ACHN (cell line): ENCODE data around the gene B4GALT6.
"Not testable (repeated sequence)": the region's sequence is repeated elsewhere in the genome, so short reads cannot be mapped to it uniquely, and the experiment has no call there.

Experiments
- DNase-seq: peaks from one replicate; pipeline ENCODE4 v3.0.0-alpha.2; 2015
- in situ Hi-C: cut with HindIII; loops from 2 replicates; pipeline ENCODE4 v1.10.0; 2017; ENCODE audit warnings: low sequenced_read_pairs, low pct_ligation_motif_present, low pct_unique_long_range_greater_than_20kb

B4GALT6 gene, protein sequence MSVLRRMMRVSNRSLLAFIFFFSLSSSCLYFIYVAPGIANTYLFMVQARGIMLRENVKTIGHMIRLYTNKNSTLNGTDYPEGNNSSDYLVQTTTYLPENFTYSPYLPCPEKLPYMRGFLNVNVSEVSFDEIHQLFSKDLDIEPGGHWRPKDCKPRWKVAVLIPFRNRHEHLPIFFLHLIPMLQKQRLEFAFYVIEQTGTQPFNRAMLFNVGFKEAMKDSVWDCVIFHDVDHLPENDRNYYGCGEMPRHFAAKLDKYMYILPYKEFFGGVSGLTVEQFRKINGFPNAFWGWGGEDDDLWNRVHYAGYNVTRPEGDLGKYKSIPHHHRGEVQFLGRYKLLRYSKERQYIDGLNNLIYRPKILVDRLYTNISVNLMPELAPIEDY

DNA sequence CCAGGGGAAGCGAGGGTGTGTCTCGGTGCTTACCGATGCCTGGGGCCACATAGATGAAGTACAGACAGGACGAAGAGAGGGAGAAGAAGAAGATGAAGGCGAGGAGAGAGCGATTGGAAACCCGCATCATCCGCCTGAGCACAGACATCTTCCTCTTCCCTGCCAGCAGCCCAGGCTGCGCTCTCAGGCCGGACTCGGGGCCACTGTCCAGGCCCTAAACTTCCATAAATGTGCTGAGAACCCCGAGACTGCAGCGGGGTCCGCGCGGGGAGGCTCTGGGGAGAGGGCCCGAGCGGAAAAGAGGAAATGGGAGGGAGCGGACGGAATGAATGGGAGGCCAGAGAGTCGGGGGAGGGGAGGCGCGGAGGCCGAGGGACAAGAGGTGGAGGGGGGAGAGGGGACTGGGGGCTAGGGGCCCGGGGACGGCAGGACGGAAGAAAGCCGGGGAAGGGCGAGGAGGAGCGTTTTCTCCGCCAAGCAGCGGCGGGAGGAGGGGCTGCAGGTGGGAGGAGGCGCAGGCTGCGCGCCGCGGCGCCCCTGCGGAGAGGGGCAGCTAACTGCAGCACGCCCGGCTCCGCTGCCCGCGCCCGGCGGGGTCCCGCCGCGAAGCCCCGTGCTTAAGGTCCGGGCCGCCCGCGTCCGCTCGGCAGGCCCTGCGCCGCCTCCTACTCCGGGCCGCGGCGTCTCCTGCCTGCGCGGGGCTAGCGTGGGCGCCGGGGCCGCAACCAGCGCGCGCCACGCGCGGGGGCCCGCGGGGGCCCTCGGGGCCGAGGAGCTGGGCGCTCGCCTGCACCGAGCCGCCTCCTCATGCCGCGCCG is at the start of gene B4GALT6:
TSS of gene B4GALT6 (minus strand) at position 303 of the 818 bp plus-strand sequence. CDS start at position 148, 155 bp downstream.
- peak; percentile 53 for DNase-seq
- in situ Hi-C loops = no loop called here

DNA sequence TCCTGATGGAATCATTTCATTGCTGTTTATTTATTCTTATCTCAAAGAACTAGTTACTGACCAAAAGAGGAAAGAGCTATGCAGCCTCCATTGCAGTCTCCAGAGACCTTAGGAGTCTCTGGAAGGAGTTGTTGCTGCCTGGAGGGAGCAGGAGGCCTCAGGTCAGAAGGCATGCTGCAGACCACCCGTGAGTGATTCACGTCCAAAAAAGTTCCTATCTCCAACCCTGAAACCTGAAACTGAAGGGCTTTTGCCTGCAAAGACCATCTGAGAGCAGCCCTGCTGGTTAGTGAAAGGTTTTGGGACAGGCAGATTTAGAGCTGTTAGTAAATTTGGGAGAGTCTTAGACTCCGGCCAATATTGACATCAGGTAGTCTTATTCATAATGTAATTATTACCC is 47.2 kb upstream of the B4GALT6 start:
- DNase-seq = no peak
- in situ Hi-C loops = no loop called here

DNA sequence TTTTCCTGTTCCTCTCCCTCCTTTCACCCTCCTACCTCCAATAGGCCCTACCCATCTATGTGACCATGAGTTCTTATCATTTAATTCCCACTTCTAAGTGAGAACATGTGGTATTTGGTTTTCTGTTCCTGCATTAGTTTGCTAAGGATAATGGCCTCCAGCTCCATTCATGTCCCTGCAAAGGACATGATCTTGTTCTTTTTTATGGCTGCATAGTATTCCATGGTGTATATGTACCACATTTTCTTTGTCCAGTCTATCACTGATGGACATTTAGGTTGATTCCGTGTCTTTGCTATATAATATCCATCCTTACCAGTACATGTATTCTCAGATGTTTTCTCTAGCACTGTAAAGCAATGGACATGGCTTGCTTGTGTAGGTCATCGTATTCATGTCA is 44.8 kb upstream of the B4GALT6 start:
- in situ Hi-C loops, DNase-seq: not testable (repeated sequence)

DNA sequence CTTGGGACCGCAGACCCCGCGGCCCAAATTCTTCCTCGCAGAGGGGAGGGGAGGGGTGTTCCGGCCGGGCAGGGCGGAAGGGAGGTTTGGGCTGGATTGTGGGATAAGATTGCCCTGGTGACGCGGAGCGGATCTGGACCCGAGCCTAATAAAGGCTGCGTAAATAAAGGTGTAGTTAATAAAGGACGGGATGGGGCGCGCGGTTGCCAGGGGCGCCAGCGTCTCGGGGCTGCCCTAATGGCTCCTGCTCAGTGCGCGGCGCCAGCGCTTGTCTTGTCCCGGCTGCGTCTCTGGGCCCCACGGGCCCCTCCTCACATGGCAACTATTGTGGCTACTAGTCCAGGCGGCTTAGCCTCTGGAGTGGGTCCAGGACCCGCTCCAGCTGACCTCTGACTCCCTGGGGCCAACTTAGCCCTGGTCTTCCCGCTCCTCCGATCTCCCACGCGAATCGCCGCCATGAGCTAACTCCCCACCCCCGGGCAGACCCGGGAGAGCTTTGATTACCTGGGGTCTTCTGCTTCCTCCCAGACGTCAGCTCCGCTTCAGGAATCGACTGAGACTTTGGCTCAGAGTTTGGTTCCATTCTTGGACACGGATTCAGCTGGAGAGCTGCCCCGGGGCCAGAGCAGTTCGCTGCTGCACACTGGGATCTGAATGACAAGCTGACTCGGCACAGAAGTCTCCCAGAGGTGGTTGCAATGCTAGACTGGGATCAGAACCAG is 39.8 kb upstream of the B4GALT6 start:
- DNase-seq = peak; percentile 5

DNA sequence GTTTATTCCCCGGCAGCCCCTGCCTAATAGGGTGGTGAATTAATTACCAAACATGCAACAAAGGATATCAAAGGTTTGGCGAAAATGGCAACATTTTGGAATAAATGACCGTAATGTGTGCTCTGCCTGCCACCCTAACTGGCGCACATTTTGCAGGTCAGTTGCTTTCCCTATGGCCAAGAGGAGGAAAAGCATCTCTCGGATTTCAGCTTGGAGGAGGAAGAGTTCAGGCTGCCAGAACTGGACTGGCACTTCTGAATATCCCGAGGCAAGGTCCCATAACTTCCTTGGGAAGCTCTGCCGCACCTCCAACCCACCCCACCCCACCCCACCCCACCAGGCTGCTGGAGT is 39.2 kb upstream of the B4GALT6 start:
- in situ Hi-C loops = no loop called here
- DNase-seq = no peak

More for the DNA sequence above, 39.8 kb upstream of the B4GALT6 start:
- in situ Hi-C loops = no loop called here

DNA sequence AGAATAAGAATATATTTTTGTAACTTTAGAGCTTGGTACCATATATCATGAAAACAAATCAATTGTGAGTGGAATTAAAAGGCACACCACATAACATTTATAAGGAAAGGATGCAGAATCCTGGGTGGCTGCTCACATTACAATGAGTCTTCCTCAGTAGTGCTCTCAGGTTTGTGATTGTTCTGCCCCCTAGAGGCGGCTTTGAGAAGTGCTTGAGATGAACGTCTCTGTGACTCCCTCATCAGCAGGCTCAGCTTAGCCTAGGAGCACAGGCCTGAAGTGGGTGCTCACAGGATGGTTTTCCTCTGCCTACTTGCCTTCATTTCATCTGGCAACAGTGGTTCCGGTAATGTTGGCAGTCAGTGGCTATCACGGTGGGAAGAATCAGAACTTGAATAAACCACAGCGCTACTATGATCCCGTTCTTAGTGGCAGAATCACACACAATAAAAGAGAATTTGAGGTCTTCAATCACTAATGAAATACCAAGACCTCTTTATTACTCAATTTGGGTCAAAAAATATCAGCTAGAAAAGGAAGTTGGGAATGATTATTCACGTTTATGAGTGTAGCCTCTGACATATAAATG is 38.1 kb upstream of the B4GALT6 start:
- DNase-seq = peak; percentile 72
- in situ Hi-C loops = no loop called here

DNA sequence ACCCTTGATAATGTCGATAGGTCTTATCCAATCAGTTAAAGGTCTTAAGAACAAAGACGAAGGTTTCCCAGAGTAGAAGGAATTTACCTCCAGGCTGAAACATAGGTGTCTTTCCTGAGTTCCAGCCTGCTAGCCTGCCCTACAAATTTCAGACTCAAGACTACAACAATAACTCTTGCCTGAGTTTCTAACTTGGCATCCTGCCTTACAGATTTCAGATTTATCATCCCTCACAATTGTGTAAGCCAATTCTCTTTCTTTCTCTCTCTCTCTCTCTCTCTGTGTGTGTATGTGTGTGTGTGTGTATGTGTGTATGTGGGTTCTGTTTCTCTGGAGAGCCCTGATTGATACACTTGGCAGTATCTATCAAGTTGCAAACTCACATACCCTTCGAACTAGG is 37.2 kb upstream of the B4GALT6 start:
- in situ Hi-C loops = no loop called here
- no peak for DNase-seq

DNA sequence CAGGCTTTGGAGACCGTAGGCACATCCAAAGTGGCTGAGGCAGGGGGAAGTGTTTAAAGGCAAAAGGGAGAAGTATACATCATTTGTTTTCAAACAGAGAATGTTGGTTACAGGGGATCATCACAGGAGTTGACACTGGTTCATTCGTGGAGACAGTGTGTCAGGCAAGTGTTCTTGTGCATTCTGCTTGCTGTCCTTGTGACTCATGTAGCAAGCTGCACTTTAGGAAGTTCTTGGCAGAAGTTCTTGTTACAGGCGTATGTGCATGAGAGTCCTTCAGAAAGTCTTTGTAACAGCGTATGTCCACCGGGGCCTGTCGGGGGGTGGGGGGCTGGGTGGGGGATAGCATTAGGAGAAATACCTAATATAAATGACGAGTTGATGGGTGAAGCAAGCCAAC is 36.5 kb upstream of the B4GALT6 start:
- DNase-seq = no peak
- in situ Hi-C loops = no loop called here

DNA sequence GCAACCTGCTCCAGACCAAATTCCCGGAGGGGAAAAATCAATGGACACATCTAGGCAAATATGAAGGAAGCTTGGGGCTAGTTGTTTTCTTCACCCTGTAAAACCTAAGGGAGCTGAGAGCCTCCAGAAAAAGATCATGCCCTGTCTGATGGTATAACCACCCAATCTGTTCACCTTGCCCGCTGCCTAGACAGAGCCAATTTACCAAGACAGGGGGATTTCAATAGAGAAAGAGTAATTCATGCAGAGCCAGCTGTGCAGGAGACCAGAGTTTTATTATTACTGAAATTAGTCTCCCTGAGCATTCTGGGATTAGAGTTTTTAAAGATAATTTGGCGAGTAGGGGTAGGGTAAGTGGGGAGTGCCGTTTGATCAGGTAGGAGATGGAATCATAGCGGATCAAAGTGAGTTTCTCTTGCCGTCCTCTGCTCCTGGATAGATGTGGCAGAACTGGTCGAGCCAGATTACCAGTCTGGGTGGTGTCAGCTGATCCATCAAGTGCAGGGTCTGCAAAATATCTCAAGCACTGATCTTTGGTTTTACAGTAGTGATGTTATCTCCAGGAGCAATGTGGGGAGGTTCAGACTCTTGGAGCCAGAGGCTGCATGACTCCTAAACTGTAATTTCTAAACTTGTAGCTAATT is 35.1 kb upstream of the B4GALT6 start:
- DNase-seq = no peak
- in situ Hi-C loops = no loop called here

DNA sequence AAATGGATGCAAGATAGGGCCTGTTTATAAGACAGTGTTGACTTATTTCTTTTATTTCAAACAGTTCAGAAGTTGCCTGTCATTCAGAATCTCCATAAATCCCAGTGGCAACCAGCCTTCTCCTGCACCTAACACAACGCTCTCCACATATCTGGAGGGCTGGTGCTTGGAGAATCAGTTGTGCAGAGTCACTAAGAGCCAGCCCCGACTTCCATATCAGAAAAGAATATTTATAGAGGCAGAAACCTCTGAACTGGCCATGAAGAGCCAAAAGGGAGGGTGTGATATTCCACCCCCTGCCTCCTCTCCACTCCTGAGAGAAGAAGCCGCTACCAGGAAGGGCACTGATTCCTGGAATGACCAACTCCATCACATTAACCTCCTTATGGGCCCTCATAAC is 34.0 kb upstream of the B4GALT6 start:
- no peak for DNase-seq
- in situ Hi-C loops = no loop called here

DNA sequence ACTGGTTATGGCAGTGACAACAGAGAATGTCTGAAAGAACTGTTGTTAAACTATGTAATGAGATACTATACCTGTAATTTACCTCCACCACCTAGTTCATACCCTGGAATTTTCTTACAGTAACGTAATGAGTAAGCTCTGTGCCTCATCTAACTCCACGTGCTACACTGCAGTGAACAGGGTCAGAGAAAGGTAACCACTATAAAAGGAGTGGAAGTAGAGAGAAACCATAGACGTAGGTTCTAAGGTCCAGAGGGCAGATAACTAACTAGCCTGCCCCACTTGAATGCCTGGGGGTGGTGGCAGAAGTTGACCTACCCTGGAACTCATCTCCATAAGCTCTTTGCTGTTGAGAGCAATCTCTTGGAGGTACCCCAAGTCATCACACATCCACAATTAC is 32.0 kb upstream of the B4GALT6 start:
- in situ Hi-C loops = no loop called here

DNA sequence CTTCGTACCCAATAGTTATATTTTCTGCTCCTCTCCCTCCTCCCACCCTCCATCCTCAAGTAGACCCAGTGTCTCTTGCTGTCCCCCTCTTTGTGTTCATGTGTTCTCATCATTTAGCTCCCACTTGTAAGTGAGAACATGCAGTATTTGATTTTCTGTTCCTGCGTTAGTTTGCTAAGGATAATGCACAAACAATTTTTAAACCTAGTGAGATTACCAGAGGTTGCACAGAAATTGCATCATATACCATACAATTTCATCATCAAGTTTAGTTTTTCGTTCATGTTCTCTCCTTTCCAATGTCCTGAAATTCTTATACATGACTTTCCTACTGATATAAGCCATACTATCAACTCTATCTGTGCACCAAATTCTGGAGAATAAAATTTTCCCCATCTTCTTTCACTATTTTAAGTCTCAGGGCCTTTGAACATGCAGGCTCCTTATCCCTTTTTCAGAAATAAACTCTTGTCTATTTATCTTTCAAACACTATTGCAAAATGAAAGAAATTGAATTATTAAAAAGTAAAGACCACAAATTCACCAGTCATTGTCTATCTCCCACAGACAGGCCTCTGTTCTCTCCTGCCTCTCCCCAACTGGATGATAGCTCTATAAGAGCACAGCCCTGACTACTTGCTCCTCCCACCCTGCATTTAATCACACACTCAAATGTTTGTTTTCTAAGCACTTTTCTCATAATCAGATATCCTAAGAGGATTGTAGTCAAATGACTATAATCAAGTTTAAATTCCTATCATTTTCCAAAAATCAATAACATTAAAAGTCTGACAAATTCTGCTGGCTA is 27.2 kb upstream of the B4GALT6 start:
- DNase-seq = no peak
- in situ Hi-C loops = no loop called here

More for the DNA sequence above, 32.0 kb upstream of the B4GALT6 start:
- DNase-seq = no peak

DNA sequence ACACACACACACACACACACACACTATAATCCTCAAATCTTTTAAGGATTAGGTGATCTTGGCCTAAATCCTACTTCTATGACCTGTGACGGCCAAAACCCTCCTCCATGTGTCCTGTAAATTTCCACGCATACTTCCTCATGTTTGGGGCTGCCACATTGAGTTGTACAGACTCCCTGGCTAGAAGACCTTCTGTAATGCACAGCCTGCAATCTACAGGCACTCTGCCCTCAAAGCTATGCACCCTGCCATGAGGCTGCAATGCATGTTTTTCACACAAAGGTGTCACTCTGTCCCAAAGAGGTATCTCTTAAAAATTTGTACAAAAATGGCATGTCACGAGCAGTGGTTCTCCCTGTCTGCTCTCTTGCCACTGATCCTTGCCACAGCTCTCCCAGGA is 26.4 kb upstream of the B4GALT6 start:
- DNase-seq = no peak
- in situ Hi-C loops = no loop called here

DNA sequence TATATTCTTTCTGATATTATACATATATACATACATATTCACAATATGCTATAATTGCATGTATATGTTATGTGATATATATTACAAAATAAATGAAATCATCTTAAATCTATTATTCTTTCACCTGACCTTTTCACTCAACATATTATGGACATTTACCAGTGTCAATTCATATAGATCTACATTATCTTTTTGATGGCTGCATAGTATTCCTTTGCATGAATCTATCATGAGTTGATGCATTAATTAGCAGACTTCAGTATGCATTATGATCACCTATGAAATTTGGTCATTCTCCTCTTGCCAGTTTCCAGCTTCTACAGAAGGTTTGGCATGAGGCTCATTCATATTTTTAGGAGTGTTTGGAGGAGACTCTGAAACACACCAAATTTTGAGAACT is 23.4 kb upstream of the B4GALT6 start:
- in situ Hi-C loops = no loop called here
- DNase-seq = no peak

DNA sequence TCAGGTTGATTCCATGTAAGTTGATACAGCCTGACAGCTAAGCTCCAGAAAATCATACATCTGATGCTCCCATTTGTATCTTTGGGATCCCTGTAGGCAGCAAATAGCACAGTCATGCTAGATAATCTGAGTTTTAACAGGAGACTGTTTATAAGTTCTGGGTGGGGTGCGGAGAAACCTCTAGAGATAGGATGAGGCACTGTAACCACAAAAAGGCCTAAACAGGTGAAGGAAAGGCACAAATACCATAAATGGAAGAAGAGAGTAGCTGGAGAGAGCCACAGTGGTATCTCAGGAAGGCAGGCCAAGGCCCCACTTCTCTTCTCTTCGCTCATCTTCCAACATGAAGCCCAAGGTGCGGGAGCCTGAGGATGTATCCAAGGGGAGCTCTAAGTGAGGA is 18.1 kb upstream of the B4GALT6 start:
- DNase-seq = no peak
- in situ Hi-C loops = no loop called here

DNA sequence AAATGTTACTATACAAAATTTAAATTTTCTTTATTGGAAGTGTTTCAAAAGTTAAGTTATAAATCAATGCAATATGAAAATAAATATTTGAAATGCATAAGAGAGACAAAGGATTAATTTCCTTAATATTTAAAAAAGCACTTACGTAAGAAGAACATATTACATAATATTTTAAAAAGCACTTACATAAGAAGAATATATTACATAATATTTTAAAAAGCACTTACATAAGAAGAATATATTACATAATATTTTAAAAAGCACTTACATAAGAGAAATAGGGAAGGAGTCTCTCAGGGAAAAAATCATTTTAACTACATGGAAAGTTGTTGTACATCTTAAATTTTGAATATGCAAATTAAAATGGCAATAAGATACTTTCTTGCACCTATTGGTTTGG is 17.4 kb upstream of the B4GALT6 start:
- no peak for DNase-seq
- in situ Hi-C loops = no loop called here

DNA sequence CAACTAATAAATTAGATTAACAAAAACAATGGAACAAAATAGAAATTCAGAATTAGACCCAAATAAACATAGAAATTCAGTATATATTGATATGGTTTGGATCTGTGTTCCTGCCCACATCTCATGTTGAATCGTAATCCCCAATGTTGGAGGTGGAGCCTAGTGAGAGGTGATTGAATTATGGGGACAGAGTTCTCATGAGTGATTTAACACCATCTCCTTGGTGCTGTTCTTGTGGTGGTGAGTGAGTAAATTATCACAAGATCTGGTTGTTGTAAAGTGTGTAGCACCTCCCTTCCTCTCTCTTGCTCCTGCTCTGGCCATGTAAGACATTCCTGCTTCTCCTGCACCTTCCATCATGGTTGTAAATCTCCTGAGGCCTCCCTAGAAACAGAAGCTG is 16.6 kb upstream of the B4GALT6 start:
- DNase-seq = no peak
- in situ Hi-C loops = no loop called here
